Activated CD8-positive, alpha-beta T cell treated with anti-CD3 and anti-CD28 coated beads, Interleukin-2, amount 10 ng/mL, durations not matched to agents 7 days and 5 days (primary cell): ENCODE data around the gene FLACC1. TPM values are rescaled to one million over a fixed set of nuclear protein-coding genes. Genes with fewer than 3 reads are reported as not detected.

Experiments
- ATAC-seq: fragments of 150-1000 bp; cut with Tn5 transposase; one replicate; pipeline ENCODE4 v1.10.0; 2021; ENCODE audit warnings: moderate library complexity
- CTCF ChIA-PET: fragments of 350-600 bp; sonication (Branson Sonifier 250); formaldehyde crosslinking; loops from one replicate; lab custom pipeline; 2021; ENCODE audit warnings: antibody characterized with exemption; lab: Charles Lee
- POLR2A ChIA-PET: fragments of 350-600 bp; sonication (Branson Sonifier 250); formaldehyde crosslinking; loops from one replicate; lab custom pipeline; 2021; ENCODE audit warnings: antibody characterized with exemption; lab: Charles Lee
- DNase-seq: peaks from one replicate; pipeline ENCODE4 v3.0.0-alpha.2; 2020
- H3K27ac Mint-ChIP-seq: one replicate; pipeline ENCODE4 v1.8.0; 2021; ENCODE audit warnings: mild to moderate bottlenecking, mixed read lengths
- H3K27me3 Mint-ChIP-seq: one replicate; pipeline ENCODE4 v1.8.0; 2021; ENCODE audit warnings: low read depth, mixed read lengths
- H3K36me3 Mint-ChIP-seq: one replicate; pipeline ENCODE4 v1.8.0; 2021; ENCODE audit warnings: low read depth, mixed read lengths
- H3K4me1 Mint-ChIP-seq: one replicate; pipeline ENCODE4 v1.8.0; 2021; ENCODE audit warnings: low read depth, mixed read lengths
- H3K4me3 Mint-ChIP-seq: one replicate; pipeline ENCODE4 v1.8.0; 2021; ENCODE audit warnings: mild to moderate bottlenecking, mixed read lengths
- H3K9me3 Mint-ChIP-seq: one replicate; pipeline ENCODE4 v1.8.0; 2022; ENCODE audit warnings: mixed read lengths; ENCODE audit not compliant: insufficient read depth
- total RNA-seq, 2 experiments: library from RNA; stranded (reverse); gene quantifications; one replicate each; pipeline ENCODE4 v1.2.3, GENCODE V29; 2021

FLACC1 gene
- total RNA-seq, 2 experiments from 2014 or later = 2.8 to 3.0 TPM

DNA sequence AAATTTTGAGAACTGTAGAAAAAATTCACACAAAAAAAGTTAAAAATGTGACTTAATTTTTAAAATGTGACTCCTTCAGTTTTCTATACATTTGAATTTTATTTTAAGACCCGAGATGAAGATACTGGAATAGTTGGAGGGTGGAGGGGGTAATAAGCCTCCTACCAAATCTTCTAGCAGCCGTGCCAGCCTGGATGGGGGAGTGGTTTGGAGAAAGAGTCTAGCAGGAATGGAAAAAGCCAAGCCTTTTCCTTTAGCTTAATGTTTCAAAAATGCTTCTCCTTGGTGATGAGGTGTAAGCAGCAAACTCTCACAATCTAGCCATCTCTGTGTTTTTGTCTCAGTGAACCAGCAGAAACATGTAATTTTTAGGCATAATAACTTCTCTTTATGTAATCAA is 82.1 kb downstream of the FLACC1 start:
- CTCF ChIA-PET = interaction anchor here (0.8 to 2.4 kb wide), 5 partner anchors 13 to 130 kb away, joined by 3 to 6 read pairs (median 4); partner anchors contain the start of genes CASP10 and CASP8
- Mint-ChIP-seq H3K36me3 (peaks cover 82% of the 10 kb centered on the region), H3K27me3 (no peaks in the 10 kb centered on the region), H3K9me3 (no peaks in the 10 kb centered on the region), H3K27ac (no peak overlapping the region), H3K4me3 (no peak overlapping the region), H3K4me1 (peaks cover 30% of the 10 kb centered on the region)
- POLR2A ChIA-PET = interaction anchor here (0.8 kb wide), 1 partner anchor 15 kb away, joined by 4 read pairs; the partner anchor contains the start of gene CASP8
- ATAC-seq = no peak
- DNase-seq = no peak

DNA sequence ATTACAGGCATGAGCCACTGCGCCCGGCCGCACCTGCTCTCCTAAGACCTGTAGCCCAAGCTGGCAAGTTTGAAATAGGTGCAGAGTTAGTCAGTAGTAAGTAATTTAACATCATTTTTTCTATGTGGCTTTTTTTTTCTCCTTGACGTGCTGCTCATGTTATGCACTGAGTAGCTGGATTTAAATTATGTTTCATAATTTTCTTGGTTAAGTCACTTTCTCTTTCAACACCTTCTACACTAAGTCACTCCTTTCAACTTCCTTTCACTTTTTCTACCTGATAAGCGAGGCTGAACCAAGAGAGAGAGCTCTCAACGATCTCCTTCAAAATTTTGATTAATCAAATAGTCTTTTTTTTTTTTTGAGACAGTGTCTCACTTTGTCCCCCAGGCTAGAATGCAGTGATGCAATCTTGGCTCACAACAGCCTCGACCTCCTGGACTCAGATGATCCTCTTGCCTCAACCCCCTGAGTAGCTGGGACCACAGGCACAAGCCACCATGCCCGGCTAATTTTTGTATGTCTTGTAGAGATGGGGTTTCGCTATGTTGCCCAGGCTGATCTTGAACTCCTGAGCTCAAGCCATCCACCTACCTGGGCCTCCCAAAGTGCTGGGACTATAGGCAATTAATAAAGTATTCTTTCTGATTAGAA is 83.7 kb downstream of the FLACC1 start:
- ChIA-PET POLR2A (interaction anchor here (1.0 to 1.4 kb wide), 4 partner anchors 8 to 16 kb away, joined by 3 to 5 read pairs (median 4); partner anchors contain the start of gene CASP8), CTCF (interaction anchor here (0.6 to 2.4 kb wide), 7 partner anchors 11 to 92 kb away, joined by 3 to 6 read pairs (median 4); partner anchors contain the start of gene CASP8)
- no peak overlapping the region for H3K4me3 Mint-ChIP-seq
- no peaks in the 10 kb centered on the region for H3K27me3 Mint-ChIP-seq
- DNase-seq (no peak), ATAC-seq (no peak)
- peak overlapping the region; percentile 37 for H3K27ac Mint-ChIP-seq
- H3K4me1 Mint-ChIP-seq = peaks cover 23% of the 10 kb centered on the region
- H3K9me3 Mint-ChIP-seq = no peaks in the 10 kb centered on the region
- peaks cover 80% of the 10 kb centered on the region for H3K36me3 Mint-ChIP-seq

DNA sequence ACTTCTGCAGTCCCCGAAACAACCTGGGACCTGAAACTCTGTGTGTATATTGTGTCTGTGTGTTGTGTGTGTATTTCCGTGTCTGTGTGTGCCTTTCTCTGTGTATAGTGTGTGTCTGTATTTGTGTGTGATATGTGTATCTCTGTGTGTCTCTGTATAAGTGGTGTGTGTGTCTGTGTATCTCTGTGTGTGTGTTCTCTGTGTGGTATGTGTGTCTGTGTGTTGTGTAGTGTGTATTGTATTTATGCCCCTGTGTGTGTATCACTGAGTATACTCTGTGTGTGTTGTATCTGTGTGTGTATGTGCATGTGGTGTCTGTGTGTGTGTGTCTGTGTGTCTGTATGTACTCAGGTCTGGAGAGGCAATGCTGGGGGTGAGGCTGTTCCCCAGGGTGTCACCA is 85.2 kb downstream of the FLACC1 start:
- H3K36me3 Mint-ChIP-seq = peaks cover 78% of the 10 kb centered on the region
- no peaks in the 10 kb centered on the region for H3K9me3 Mint-ChIP-seq
- POLR2A ChIA-PET = no interaction called here
- no peaks in the 10 kb centered on the region for H3K27me3 Mint-ChIP-seq
- H3K4me1 Mint-ChIP-seq = peaks cover 28% of the 10 kb centered on the region
- CTCF ChIA-PET = no interaction called here
- ATAC-seq (no peak), DNase-seq (no peak)
- H3K4me3 Mint-ChIP-seq = no peak overlapping the region
- H3K27ac Mint-ChIP-seq = peak overlapping the region; percentile 36

DNA sequence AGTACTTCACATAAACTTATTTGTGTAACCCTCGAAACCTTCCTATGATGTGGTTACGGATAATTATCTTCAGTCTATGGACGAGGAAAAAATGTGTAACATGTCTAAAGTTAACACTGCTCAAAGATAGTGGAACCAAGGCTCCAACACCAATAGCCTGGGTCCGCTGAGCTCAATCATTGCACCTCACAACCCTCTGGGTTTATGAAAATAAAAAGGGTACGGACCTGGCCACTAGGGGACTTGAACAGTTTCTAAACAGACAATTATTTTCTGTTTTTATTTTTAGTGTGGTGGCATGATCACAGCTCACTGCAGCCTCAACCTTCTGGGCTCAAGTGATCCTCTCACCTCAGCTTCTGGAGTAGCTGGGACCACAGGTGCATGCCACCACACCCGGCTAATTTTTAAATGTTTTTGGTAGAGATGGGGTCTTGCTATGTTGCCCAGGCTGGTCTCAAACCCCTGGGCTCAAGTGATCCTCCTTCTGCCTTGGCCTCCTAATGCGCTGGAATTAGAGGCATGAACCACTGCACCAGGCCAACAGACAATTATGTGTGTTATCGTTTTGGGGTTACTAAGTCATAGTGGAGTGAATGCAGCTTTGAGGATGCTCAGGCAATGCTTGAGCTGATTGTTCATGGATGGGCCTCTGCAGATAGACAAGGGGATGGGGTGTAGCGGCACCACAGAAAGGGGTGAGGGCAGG is 86.7 kb downstream of the FLACC1 start:
- ChIA-PET CTCF (interaction anchor here (0.6 to 1.9 kb wide), 8 partner anchors 9 to 93 kb away, joined by 3 to 7 read pairs (median 4); partner anchors contain the start of gene CASP10), POLR2A (interaction anchor here (1.0 kb wide), 1 partner anchor 10 kb away, joined by 3 read pairs; the partner anchor contains the start of gene CASP8)
- Mint-ChIP-seq H3K36me3 (peaks cover 78% of the 10 kb centered on the region), H3K27me3 (no peaks in the 10 kb centered on the region), H3K4me3 (no peak overlapping the region), H3K27ac (peak overlapping the region; percentile 59), H3K9me3 (no peaks in the 10 kb centered on the region), H3K4me1 (peaks cover 40% of the 10 kb centered on the region)
- DNase-seq (no peak), ATAC-seq (peak; percentile 32)

DNA sequence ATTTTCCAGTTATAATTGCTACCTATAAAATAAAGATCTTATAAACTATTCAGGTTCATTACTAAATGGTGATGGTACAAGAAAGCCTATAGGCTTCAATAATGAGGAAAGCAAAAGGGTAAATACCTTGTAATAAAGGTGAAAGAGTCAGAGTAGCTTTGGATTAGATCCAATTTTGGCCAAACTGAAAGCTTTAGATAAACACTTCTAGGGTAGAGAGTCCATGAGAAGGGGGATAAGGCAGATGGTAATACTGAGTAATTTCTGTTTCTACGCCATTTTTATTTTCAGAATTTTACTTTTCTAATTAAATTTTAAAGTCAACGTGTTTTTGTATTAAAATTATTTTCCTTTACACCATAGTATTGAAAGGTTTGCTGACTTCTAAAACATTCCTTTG is 87.4 kb downstream of the FLACC1 start:
- ChIA-PET CTCF (interaction anchor here (0.6 to 1.9 kb wide), 7 partner anchors 10 to 94 kb away, joined by 3 to 7 read pairs (median 4); partner anchors contain the start of gene CASP10), POLR2A (interaction anchor here (1.0 kb wide), 1 partner anchor 10 kb away, joined by 3 read pairs; the partner anchor contains the start of gene CASP8)
- H3K27ac Mint-ChIP-seq = no peak overlapping the region
- H3K36me3 Mint-ChIP-seq = peaks cover 76% of the 10 kb centered on the region
- H3K4me3 Mint-ChIP-seq = no peak overlapping the region
- DNase-seq (no peak), ATAC-seq (no peak)
- no peaks in the 10 kb centered on the region for H3K9me3 Mint-ChIP-seq
- H3K27me3 Mint-ChIP-seq = no peaks in the 10 kb centered on the region
- H3K4me1 Mint-ChIP-seq = peaks cover 47% of the 10 kb centered on the region

DNA sequence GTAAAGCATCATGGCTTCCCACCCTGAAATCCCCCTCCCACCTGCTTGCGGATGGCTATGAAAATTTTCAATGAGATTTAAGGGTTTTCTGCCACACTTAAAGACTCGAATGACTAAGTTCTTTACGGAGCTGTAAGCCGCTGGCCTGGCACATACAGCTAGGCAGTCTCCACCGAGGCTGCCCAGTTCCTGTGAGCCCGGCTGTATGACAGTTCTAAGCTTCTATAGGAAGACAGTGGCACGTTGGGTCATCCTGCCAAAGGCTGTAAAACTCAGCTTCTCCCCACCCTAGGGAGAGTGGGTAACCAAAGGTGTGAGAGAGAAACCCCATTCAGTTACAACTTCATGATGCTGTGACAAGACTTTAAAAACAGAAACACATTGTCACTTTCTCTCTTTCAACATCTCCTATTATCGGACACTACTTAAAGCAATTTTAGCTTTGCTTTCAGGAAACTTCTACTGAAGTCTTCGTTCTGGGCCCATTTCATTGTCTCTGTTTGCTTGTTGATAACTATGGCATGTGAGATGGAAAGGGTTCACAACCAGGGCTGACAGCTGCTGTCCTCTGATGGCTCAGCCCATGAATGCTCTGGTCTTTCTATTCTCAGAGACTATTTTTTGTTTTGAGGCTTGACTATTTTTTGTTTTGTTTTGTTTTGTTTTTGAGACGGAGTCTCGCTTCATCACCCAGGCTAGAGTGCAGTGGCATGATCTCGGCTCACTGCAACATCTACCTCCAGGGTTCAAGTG is 89.7 kb downstream of the FLACC1 start:
- POLR2A ChIA-PET = interaction anchor here (0.9 to 13.5 kb wide), 3 partner anchors 10 to 32 kb away, joined by 4 to 221 read pairs (median 11); no protein-coding TSS in a partner anchor
- peaks cover 65% of the 10 kb centered on the region for H3K36me3 Mint-ChIP-seq

DNA sequence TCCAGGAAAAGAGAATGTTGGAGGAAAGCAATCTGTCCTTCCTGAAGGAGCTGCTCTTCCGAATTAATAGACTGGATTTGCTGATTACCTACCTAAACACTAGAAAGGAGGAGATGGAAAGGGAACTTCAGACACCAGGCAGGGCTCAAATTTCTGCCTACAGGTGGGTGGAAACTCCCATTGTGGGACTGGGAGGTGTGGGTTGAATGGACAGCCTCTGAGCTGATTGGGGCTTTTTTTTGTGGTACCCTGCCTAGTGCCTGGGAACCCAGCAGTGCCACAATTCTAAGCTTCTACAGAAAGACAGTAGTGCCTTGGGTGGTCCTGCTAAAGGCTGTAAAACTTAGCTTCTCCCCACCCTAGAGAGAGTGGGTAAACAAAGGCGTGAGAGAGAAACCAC is 90.5 kb downstream of the FLACC1 start:
- Mint-ChIP-seq H3K9me3 (no peaks in the 10 kb centered on the region), H3K27ac (no peak overlapping the region), H3K36me3 (peaks cover 63% of the 10 kb centered on the region), H3K27me3 (no peaks in the 10 kb centered on the region), H3K4me3 (no peak overlapping the region), H3K4me1 (peaks cover 61% of the 10 kb centered on the region)
- peak; percentile 16 for DNase-seq
- ATAC-seq = no peak
- ChIA-PET POLR2A (interaction anchor here (2.2 to 13.5 kb wide), 2 partner anchors 11 to 32 kb away, joined by 11 to 221 read pairs; no protein-coding TSS in a partner anchor), CTCF (no interaction called here)

More for the DNA sequence above, 89.7 kb downstream of the FLACC1 start:
- no peak for ATAC-seq
- CTCF ChIA-PET = interaction anchor here (1.1 to 1.2 kb wide), 3 partner anchors 30 to 98 kb away, joined by 3 to 4 read pairs (median 4); no protein-coding TSS in a partner anchor
- Mint-ChIP-seq H3K9me3 (no peaks in the 10 kb centered on the region), H3K4me3 (no peak overlapping the region), H3K27me3 (no peaks in the 10 kb centered on the region), H3K4me1 (peaks cover 62% of the 10 kb centered on the region), H3K27ac (peak overlapping the region; percentile 14)
- DNase-seq = no peak

DNA sequence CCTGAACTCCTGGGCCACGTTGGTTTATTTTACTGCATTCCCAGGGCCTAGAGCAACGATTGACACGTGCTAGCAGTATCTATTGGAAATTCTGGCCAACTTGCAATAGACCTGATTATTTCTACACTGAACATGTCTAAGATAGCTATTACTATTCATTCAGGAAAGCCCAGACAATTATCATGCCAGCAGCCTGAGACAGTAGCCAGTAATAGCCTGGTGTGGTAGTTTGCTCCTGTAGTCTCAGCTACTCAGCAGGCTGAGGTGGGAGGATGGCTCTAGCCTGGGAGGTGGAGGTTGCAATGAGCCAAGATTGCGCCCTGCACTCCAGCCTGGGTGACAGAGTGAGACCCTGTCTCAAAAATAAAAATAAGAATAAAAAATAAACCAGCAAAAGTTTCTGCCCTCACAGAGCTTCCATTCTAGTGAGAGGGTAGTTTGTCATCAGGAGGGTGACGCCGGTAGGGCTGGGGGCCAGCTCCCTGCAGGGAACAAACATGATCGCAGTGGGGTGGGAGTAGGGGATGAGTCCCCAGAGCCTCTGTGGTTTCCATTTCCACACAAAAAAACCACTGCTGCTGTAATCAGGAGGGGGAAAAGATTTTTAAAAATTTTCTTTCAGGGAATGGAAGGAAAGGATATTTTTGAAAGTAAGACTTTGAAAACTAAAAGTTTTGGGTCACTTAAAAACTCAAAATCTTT is 92.5 kb downstream of the FLACC1 start:
- Mint-ChIP-seq H3K4me1 (peaks cover 63% of the 10 kb centered on the region), H3K4me3 (no peak overlapping the region), H3K36me3 (peaks cover 58% of the 10 kb centered on the region), H3K27me3 (no peaks in the 10 kb centered on the region), H3K27ac (peak overlapping the region; percentile 36), H3K9me3 (no peaks in the 10 kb centered on the region)
- ChIA-PET POLR2A (interaction anchor here (0.9 to 13.5 kb wide), 11 partner anchors 9 to 150 kb away, joined by 3 to 221 read pairs (median 4); no protein-coding TSS in a partner anchor), CTCF (interaction anchor here (1.0 to 5.5 kb wide), 7 partner anchors 11 to 99 kb away, joined by 3 to 45 read pairs (median 7); no protein-coding TSS in a partner anchor)
- DNase-seq (peak; percentile 18), ATAC-seq (no peak)

DNA sequence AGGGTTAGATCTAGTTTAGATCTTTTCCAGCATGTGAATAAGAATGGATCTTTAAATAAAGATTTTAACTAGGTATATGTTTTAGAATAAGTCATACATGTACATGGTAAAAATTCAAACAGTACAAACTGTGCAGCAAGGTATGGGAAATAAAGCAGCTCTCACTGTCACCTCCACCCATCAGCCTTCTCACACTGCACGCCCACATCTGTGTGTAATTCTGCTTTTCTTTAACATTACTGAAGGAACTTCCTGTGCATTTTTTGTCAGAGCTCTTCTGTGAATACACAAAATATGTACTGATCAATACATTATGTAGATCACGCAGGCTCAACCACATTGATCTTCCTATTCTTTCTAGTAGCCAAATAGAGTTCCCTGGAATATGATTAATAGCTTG is 93.4 kb downstream of the FLACC1 start:
- H3K4me1 Mint-ChIP-seq = peaks cover 68% of the 10 kb centered on the region
- H3K27ac Mint-ChIP-seq = peak overlapping the region; percentile 36
- ChIA-PET POLR2A (interaction anchor here (0.7 to 13.5 kb wide), 9 partner anchors 10 to 151 kb away, joined by 3 to 221 read pairs (median 4); partner anchors contain the start of gene CASP10), CTCF (interaction anchor here (0.8 to 5.5 kb wide), 8 partner anchors 10 to 100 kb away, joined by 3 to 45 read pairs (median 9); partner anchors contain the start of gene CASP10)
- peaks cover 51% of the 10 kb centered on the region for H3K36me3 Mint-ChIP-seq
- H3K4me3 Mint-ChIP-seq = peak overlapping the region; percentile 69
- no peaks in the 10 kb centered on the region for H3K27me3 Mint-ChIP-seq
- DNase-seq (peak; percentile 33), ATAC-seq (no peak)
- no peaks in the 10 kb centered on the region for H3K9me3 Mint-ChIP-seq

DNA sequence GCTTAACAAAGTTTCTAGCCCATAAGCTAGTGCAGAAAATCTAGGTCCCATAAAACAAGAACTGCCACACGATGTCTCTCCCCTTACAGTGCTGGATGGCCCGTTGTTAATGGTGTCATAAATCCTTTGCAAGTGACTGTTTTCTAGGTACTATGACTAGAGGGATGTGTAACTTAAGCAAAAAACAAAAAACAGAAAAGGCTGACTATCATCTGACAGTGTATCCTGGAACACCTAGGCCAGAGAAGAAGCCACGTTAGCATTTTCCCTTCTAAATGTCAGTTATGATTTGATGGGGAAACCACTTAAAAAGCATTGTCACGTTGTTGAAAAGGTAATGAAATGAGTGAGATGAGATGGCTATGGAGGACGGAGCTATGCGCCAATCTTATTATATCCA is 94.4 kb downstream of the FLACC1 start:
- POLR2A ChIA-PET = interaction anchor here (0.7 to 13.5 kb wide), 10 partner anchors 8 to 189 kb away, joined by 3 to 221 read pairs (median 7); partner anchors contain the start of genes CASP10, CFLAR, STRADB and TRAK2
- Mint-ChIP-seq H3K4me3 (peak overlapping the region; percentile 69), H3K9me3 (no peaks in the 10 kb centered on the region), H3K27me3 (no peaks in the 10 kb centered on the region), H3K27ac (peak overlapping the region; percentile 65), H3K36me3 (peaks cover 46% of the 10 kb centered on the region), H3K4me1 (peaks cover 72% of the 10 kb centered on the region)
- CTCF ChIA-PET = interaction anchor here (1.0 to 5.9 kb wide), 8 partner anchors 10 to 102 kb away, joined by 4 to 100 read pairs (median 10); partner anchors contain the start of gene CASP10
- DNase-seq (peak; percentile 30), ATAC-seq (no peak)
